NCI-H2227 (cell line): ENCODE results near the gene GBP1.
"Not testable (repeated sequence)": the region's sequence is repeated elsewhere in the genome, so short reads cannot be mapped to it uniquely, and the experiment has no call there.

Experiments used
- DNase-seq: peaks from one replicate; lab custom pipeline; 2025; ENCODE audit not compliant: unreplicated experiment; lab: John Stamatoyannopoulos, UW

Gene GBP1

DNA sequence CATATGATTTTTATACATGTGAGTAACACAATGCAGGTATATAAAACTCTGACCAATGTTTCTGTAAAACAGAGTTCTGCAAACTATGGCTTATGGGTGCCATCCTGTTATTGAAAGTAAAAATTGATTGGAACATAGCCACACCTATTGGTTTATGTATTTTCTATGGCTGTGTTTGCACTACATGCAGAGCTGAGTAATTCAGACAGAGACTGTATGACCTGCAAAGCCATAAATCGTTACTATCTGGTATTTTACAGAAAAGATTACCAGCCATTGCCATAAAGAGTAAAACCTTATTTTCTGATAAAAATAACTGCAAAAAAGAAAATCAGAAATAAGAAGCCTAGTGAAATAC is 13.1 kb downstream of the GBP1 start:
- DNase-seq, result no peak

- DNase-seq, result no peak
These were observed 13.6 kb downstream of the GBP1 start for GRCh38 chr1:89051300-89051954.

DNA sequence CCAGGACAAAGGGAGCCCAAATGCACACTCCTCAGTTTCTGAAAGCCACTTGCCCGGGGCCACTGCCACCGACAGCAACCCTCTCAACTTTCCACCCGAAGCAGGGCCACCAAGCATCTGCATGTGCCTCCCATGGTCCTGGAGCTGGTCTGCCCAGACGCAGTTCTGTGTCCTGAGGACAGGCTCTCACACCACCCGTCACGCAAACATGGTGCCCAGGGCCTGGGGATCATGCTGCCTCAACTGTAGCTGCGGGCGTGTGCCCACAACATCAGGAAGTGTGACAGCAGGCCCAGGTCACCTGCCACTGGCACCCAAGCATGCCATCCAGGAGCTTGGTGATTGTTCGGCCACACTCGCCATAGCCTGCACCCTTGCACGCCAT is 14.4 kb downstream of the GBP1 start:
- no peak for DNase-seq

- not testable (repeated sequence) for DNase-seq
These were observed 14.9 kb downstream of the GBP1 start for GRCh38 chr1:89049901-89050648.

- not testable (repeated sequence) for DNase-seq
These were observed 15.8 kb downstream of the GBP1 start for GRCh38 chr1:89049187-89049586.

DNA sequence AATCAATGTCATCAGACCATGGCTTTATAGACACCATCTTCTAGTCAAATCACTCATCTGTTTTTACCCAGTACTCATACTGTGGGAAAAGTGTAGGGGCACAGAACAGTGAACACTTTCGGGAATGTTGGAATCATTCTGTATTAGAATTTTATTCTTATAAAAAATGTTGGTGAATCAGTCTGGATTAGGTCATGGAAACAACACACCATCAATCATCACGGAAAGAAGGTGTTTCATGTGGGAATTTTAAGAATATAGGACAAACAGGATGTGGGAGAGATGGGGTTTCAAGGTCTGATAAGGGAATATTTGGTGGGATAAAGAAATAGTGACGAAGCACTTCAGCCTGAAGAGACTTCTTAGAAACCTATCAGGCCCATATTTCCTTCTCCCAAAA is 17.3 kb downstream of the GBP1 start:
- no peak for DNase-seq

DNA sequence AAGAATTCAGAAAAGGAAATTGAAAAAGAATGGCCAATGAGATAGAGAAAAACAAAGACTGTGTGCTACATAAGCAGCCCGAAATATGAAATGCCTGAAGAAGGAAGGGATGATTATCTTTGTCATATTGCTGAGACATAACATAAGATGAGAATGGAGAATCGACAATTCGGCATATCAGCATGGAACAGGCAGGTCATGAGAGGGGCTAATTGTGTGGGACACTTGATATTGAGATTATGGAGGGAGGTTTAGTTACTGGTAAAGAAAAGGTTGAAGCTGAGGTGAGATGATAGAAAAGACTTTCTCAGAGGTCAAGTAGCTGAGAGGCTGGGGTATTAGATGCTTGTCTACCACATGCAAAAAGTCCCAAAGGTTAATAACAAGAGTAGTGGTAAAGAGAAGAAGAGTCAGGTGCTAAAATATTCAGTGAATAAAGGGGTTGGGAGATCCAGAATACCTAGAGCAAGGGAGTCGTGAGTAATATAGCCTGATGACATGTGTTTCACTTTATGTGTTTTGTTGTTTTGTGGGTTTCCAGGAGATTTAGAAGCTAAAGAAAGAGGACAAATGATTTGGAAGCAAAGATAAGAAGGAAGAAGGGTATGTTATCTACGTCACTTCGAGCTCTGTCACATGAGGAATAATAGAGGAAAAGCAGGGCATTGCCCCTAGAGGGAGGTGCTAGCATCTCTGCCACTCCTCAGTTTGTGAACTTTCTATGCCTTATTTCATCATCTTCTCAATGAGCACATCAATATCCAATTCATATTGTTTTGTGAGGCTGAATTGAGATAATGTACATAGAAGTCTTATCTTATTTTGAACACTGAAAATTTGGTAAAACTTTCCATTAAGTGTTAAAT is 18.5 kb downstream of the GBP1 start:
- DNase-seq, result not testable (repeated sequence)

GRCh38 chr1:89044970-89045721 is 19.9 kb downstream of the GBP1 start:
- no peak for DNase-seq

DNA sequence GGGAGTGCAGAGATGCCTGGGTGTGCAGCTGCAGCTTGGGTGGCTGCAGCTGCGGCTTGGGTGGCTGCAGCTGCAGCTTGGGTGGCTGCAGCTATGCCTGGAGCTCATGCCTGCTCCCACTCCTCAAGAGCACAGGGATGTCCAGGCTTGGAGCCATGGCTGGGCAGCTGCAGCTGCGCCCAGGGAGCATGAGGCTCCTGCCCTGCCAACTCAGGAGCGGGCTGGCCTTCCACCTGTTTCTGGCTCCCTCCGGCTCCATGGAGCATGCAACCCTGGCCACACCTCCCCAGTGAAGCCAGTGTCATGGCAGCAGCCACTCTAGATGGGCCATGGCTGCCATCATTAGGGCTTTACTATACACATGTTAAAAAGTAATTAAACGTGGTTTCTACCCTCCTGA is 21.1 kb downstream of the GBP1 start:
- DNase-seq, result no peak

GRCh38 chr1:89042491-89042890 is 22.5 kb downstream of the GBP1 start:
- no peak for DNase-seq

DNA sequence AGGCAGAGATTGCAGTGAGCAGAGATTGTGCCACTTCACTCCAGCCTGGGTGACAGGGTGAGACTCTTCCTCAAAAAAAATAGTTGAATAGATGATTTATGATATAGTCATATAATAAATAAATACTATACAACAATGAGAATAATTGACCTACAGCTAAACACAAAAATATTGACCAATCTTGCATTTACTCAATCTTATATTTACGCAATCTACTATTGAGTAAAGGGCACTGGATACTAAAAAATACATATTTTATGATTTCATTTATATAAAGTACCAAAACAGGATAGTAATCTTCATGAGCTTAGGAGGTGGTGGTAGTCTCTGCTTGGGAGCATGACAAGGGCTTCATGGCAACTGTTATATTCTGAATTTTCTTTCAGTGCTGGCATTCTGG is 23.3 kb downstream of the GBP1 start:
- no peak for DNase-seq

DNA sequence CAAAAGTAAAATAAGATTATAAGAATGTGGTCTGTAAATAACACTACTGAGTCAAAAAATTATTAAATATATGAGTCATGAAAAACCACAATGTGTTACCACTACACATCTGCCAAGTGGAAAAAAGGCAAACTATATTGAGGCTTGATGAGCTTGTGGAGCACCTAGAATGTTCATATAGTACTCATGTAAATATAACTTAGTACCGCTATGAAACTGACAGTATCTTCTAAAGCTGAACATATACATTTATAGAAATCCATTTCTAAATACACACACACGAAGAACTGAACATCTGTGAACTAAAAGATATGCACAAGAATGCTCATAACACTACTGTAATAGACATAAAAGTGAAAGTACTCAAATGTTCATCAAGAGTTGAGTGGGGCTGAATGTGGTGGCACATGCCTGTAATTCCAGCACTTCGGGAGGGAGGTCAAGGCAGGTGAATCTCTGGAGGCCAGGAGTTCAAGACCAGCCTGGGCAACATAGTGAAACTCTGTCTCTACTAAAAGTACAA is 23.8 kb downstream of the GBP1 start:
- no peak for DNase-seq

DNA sequence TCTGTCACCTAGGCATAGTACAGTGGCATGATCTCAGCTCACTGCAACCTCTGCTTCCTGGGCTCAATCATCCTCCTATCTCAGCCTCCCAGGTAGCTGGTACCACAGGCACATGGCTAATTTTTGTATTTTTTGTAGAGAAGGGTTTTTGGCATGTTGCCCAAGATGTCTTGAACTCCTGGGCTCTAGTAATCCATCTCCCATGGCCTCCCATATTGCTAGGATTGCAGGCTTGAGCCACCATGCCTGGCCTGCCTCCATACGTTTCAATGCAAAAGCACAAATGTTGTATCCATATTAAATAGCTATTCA is 24.7 kb downstream of the GBP1 start:
- no peak for DNase-seq

DNA sequence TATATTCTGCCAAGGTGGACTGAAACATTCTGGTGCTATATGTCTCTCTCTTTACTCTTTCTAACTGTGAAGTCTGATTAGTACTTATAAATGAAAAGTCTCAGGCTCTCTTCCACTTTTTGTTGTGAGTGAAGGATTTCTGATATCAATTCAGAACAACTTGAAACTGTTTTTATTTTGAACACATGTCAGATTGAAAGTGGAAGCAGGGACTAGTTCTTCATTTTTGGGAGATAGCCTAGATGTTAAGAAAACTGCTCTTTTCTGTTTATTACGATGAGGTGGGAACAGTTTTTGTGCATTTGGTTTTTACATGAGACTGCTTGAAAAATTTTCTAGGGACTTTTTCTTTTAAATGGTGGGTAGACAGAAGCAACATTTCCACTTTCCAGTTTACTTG is 27.8 kb downstream of the GBP1 start:
- no peak for DNase-seq

- DNase-seq, result no peak
These were observed 29.9 kb downstream of the GBP1 start for GRCh38 chr1:89035080-89035479.

- not testable (repeated sequence) for DNase-seq
These were observed 31.0 kb downstream of the GBP1 start for GRCh38 chr1:89034004-89034403.

- DNase-seq, result not testable (repeated sequence)
These were observed 36.0 kb downstream of the GBP1 start for GRCh38 chr1:89029051-89029450.

DNA sequence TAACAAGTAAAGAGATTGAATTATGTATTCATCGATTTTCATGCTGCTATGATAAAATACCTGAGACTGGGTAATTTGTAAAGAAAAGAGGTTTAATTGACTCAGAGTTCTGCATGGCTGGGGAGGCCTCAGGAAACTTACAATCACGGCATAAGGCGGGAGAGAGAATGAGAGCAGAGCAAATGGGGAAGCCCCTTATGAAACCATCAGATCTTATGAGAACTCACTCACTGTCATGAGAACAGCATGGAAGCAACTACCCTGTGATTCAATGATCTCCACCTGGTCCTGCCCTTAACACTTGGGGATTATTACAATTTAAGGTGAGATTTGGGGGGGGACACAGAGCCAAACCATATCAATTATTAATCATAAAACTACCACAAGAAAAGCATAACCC is 39.1 kb downstream of the GBP1 start:
- no peak for DNase-seq

DNA sequence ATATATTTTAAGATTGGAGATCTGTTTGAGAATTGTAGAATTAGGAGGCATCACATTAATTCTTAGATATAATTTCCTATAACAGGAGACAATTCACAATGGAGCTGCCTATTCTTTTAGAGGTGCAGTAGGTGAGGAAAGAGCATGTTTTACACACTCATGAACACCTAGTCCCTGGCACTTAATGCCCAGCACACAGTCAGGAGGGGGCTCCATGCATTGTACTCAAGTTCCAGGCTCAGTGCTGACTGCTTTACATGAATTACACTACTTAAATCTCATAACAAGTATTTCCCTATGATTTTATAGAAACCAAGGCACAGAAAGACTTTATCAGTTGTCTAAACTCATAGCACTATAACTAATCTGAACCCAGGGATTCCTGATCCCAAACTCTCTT is 42.0 kb downstream of the GBP1 start:
- DNase-seq, result no peak

DNA sequence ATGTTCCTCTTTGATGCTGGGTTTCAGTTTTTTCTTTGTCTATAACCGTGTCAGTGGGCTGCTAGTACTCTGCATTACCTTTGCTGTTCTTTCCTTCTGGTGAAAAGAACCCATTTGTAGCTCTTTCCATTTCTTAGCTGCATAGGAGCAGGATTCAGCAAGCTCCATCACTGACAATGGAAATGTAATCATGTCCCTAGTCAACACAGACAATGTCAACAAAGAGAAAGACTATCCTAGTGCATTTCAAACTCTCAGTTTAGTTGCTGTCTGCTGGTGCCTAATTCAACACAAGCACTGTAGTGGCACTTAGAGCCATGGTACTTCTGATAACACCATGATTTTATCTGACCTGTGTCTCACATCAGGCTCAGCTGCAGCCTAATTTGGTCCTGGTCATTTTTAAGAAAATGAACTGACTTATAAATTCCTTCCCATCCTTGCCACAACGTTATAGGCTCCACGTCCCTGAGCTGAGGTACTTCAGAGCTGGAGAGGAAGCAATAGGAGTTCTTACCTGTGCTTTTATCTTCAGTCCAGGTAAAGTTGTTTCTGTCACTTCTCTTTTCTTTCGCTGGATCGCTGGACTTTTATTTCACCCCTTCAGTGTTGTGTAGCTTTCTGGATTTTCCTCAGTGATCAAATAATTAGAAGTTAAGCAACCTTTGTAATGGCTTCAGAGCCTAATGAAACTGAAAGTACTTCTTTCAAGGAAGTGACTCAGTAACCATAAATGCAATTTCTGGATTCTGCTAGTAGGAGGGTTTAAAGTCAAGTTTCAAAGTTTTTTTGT is 42.6 kb downstream of the GBP1 start, which contains the start of gene GBP3:
TSS of gene GBP3 (minus strand) at position 700 of the 793 bp plus-strand sequence. CDS start 2,145 bp downstream, outside the sequence.
- no peak for DNase-seq
